ENCODE results near the gene KLK11. TPM values are rescaled to one million over a fixed set of nuclear protein-coding genes. Genes with fewer than 3 reads are reported as not detected.
"Not testable (repeated sequence)": the region's sequence is repeated elsewhere in the genome, so short reads cannot be mapped to it uniquely, and the experiment has no call there.

KLK11 gene
- total RNA-seq, 1 donor from 2014 or later = not detected

DNA sequence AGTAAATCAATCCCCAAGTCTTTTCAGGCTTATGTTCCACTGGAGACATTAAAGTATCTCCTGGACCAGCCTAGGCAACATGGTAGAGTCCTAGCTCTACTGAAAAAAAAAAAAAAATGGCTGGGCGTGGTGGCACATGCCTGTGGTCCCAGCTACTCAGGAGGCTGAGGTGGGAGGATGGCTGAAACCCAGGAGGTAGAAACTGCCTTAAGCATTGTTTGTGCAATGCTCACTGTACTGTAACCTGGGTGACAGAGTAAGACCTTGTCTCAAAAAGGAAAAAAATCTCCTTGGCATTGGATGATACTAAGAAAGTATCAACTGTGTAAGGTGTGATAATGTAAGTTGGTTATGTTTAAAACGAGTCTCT, 33.8 kb downstream of the KLK11 start:
- Mint-ChIP-seq H3K27ac (no peak overlapping the region), H3K9me3 (no peaks in the 10 kb centered on the region), H3K27me3 (ENCODE audit: low read depth) (peaks cover 11% of the 10 kb centered on the region), H3K4me3 (ENCODE audit: low read depth) (no peak overlapping the region), H3K36me3 (ENCODE audit: low read depth) (no peaks in the 10 kb centered on the region), H3K4me1 (ENCODE audit: low read depth) (no peaks in the 10 kb centered on the region)
- no peak for DNase-seq (ENCODE audit: low spot score)
- intact Hi-C loops (cut with micrococcal nuclease) = no loop called here

DNA sequence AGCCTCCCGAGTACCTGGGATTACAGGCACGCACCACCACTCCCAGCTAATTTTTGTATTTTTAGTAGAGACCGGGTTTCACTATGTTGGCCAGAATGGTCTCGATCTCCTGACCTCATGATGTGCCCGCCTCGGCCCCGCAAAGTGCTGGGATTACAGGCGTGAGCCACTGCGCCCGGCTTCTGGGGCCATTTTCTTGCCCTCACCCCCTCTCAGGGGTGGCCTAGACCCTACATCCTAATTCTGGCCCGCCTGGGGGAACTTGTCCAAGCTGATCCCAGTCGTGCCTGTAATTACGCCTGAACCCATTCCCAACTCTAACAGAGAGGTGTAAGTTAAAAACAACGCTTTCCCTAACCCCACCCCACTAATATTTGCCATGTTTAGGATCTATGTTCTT, 42.0 kb downstream of the KLK11 start:
- H3K36me3 Mint-ChIP-seq (ENCODE audit: low read depth); H3K9me3 Mint-ChIP-seq; H3K27ac Mint-ChIP-seq; H3K4me3 Mint-ChIP-seq (ENCODE audit: low read depth); intact Hi-C loops (cut with micrococcal nuclease); DNase-seq (ENCODE audit: low spot score); H3K4me1 Mint-ChIP-seq (ENCODE audit: low read depth): not testable (repeated sequence)
- H3K27me3 Mint-ChIP-seq (ENCODE audit: low read depth) = peaks cover 14% of the 10 kb centered on the region

DNA sequence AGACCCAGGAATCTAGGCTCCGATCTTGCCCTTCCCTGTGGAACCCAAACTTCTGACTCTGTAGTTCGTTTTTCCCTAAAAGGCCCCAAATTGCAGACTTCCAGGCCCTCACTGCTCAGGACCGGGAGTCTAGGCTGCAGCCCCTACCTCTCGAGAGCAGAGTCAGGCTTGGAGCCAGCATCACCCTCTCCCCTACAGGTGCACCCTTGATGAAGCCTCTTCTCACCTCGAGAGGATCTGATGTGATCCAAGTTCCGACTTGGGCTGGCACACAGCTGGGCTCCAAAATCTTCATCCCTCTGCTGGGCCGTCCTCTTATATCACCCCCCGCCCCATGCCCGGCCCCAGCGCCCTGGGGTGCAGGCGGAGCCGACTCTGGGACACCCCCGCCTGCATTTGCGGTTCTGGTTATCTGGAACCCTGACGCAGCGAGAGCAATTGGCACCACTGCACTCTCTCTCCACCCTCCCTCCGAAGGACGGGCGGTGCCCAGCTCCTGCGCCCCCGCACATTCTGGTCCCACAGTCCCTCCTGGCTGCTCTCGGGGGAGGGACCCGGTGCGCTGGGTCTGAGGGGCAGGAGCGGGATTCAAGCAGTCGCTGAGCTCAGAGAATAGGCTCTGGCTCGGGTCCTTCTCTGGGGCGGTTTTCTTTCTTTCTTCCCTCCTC, 42.7 kb downstream of the KLK11 start, which contains the start of gene KLK7:
Gene KLK7 (minus strand): TSS at position 293 of the 668 bp plus-strand sequence. CDS start 1,518 bp downstream, outside the sequence.
- no peak within 1 kb of the TSS for H3K27ac Mint-ChIP-seq
- H3K4me1 Mint-ChIP-seq (ENCODE audit: low read depth) = no peaks in the 10 kb centered on the region
- no peak for DNase-seq (ENCODE audit: low spot score)
- intact Hi-C loops (cut with micrococcal nuclease) = no loop called here
- no peaks in the 10 kb centered on the region for H3K9me3 Mint-ChIP-seq
- H3K4me3 Mint-ChIP-seq (ENCODE audit: low read depth) = no peak within 1 kb of the TSS
- H3K36me3 Mint-ChIP-seq (ENCODE audit: low read depth) = no peaks in the 10 kb centered on the region
- peaks cover 16% of the 10 kb centered on the region for H3K27me3 Mint-ChIP-seq (ENCODE audit: low read depth)

DNA sequence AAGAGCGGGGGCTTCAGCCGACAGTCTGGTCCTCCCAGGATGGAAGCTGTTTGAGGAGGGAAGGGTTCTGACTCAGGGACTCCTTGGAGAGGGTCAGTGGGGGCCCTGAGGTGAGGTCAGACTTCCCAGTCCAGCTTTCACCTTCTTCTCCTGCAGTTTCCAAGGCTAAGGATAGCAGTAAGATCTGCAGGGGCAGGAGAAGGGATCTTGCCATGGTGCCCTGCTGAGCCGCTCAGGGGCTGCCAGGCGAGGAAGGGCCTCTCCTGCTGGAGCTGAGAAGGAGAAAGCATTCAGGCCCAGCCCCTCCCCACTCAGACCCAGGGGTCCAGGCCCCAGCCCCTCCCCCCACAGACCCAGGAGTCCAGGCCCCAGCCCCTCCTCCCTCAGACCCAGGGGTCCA, 44.2 kb downstream of the KLK11 start:
- intact Hi-C loops (cut with micrococcal nuclease) = no loop called here
- no peaks in the 10 kb centered on the region for H3K9me3 Mint-ChIP-seq

DNA sequence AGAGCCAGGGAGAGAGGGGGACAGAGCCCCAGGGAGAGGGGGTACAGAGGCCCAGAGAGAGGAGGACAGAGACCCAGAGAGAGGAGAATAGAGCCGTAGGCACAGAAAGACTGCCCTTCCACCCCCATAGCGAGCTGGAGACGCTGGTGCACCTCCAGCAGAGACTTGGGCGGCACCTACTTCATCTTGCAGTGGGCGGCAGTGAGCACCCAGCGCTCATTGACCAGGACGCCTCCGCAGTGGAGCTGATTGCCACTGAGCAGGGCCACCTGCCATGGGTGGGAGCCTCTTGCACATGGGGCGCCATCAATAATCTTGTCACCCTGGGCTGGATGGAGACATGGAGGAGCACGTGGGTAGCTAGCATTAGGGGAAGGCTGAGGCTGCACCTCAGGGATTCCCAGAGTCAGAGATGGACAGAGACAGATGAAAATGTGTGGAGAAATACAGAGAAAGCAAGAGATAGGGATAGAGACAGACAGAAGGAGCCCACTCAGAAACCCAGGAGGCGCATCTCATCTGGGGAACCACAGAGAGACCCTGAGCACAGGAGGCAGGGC, 44.7 kb downstream of the KLK11 start:
- Mint-ChIP-seq H3K9me3 (no peaks in the 10 kb centered on the region), H3K36me3 (ENCODE audit: low read depth) (no peaks in the 10 kb centered on the region), H3K27ac (no peak overlapping the region), H3K4me3 (ENCODE audit: low read depth) (no peak overlapping the region), H3K4me1 (ENCODE audit: low read depth) (no peaks in the 10 kb centered on the region), H3K27me3 (ENCODE audit: low read depth) (peaks cover 10% of the 10 kb centered on the region)
- DNase-seq (ENCODE audit: low spot score) = no peak
- intact Hi-C loops (cut with micrococcal nuclease) = no loop called here

More for the DNA sequence above, 44.2 kb downstream of the KLK11 start:
- Mint-ChIP-seq H3K4me3 (ENCODE audit: low read depth) (no peak overlapping the region), H3K4me1 (ENCODE audit: low read depth) (no peaks in the 10 kb centered on the region), H3K36me3 (ENCODE audit: low read depth) (no peaks in the 10 kb centered on the region), H3K27me3 (ENCODE audit: low read depth) (peaks cover 10% of the 10 kb centered on the region), H3K27ac (no peak overlapping the region)
- DNase-seq (ENCODE audit: low spot score) = no peak

DNA sequence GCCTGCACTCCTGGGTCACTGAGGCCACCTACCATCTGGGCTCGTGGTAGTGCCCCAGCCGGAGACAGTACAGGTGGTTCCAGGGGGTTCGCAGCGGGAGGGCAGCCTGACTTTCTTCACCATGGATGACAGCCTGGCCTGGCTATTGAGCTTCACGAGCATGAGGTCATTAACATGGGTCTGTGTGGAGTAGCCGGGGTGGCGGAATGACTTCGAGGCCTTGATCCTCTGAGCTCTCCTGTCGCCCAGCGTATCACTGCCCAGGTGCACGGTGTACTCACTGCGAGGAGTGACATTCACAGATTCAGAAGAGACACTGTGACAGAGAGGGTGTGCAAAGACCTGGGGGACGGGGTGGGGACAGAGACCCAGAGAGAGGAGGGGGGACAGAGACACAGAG, 46.2 kb downstream of the KLK11 start:
- peaks cover 9% of the 10 kb centered on the region for H3K27me3 Mint-ChIP-seq (ENCODE audit: low read depth)

DNA sequence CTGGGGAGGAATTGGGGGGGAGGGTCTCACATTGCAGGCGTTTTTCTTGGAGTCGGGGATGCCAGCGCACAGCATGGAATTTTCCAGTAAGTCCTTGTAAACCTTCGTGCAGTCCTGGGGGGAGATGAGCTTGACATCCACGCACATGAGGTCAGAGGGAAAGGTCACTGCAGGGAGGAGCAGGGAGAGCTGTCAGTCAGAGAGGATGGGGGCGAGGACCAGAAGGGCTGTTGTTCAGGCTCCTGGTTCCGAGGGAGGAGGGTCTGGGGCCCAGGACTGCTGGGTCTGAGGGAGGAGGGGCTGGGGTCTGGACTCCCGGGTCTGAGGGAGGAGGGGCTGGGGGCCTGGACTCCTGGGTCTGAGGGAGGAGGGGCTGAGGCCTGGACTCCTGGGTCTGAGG, 46.7 kb downstream of the KLK11 start:
- H3K27ac Mint-ChIP-seq = no peak overlapping the region

More for the DNA sequence above, 46.2 kb downstream of the KLK11 start:
- H3K4me3 Mint-ChIP-seq (ENCODE audit: low read depth) = no peak overlapping the region
- H3K9me3 Mint-ChIP-seq = no peaks in the 10 kb centered on the region
- H3K4me1 Mint-ChIP-seq (ENCODE audit: low read depth) = no peaks in the 10 kb centered on the region
- no peaks in the 10 kb centered on the region for H3K36me3 Mint-ChIP-seq (ENCODE audit: low read depth)
- DNase-seq (ENCODE audit: low spot score) = no peak
- H3K27ac Mint-ChIP-seq = no peak overlapping the region
- intact Hi-C loops (cut with micrococcal nuclease) = no loop called here

DNA sequence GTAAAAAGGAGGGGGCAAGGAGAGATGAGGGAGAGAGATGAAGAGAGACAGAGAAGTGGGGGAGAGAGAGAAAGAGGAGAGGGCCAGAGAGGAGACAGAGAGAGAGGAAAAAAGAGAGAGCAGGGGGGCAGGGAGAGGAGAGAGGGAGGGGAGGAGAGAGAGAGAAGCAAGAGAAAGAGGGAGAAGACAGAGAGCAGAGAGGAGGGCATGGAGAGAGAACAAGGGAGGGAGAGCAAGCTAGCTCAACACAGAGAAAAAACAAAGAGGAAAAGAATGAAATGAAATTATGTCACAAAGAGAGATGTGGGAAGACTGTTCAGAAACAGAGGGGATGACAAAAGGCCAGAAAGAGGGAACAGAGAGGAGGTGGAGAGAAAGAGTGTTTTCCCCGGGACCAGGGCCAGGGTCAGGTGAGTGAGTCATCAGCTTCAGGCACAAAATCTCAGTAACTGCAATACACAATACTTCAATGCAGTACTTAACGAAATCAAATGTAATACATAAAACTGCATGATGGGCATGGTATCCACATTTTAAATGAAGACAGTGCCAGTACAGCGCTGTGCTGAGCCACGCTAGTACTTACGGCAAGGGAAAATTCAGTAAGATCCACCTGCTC, 47.5 kb downstream of the KLK11 start:
- H3K36me3 Mint-ChIP-seq (ENCODE audit: low read depth) = no peaks in the 10 kb centered on the region
- H3K27ac Mint-ChIP-seq = no peak overlapping the region
- peaks cover 6% of the 10 kb centered on the region for H3K27me3 Mint-ChIP-seq (ENCODE audit: low read depth)
- no peaks in the 10 kb centered on the region for H3K9me3 Mint-ChIP-seq
- H3K4me3 Mint-ChIP-seq (ENCODE audit: low read depth) = no peak overlapping the region
- DNase-seq (ENCODE audit: low spot score) = no peak
- no peaks in the 10 kb centered on the region for H3K4me1 Mint-ChIP-seq (ENCODE audit: low read depth)
- intact Hi-C loops (cut with micrococcal nuclease) = no loop called here

More for the DNA sequence above, 46.7 kb downstream of the KLK11 start:
- H3K4me3 Mint-ChIP-seq (ENCODE audit: low read depth) = no peak overlapping the region
- intact Hi-C loops (cut with micrococcal nuclease) = no loop called here
- no peaks in the 10 kb centered on the region for H3K36me3 Mint-ChIP-seq (ENCODE audit: low read depth)
- no peaks in the 10 kb centered on the region for H3K9me3 Mint-ChIP-seq
- DNase-seq (ENCODE audit: low spot score) = no peak
- H3K27me3 Mint-ChIP-seq (ENCODE audit: low read depth) = peaks cover 6% of the 10 kb centered on the region
- no peaks in the 10 kb centered on the region for H3K4me1 Mint-ChIP-seq (ENCODE audit: low read depth)

DNA sequence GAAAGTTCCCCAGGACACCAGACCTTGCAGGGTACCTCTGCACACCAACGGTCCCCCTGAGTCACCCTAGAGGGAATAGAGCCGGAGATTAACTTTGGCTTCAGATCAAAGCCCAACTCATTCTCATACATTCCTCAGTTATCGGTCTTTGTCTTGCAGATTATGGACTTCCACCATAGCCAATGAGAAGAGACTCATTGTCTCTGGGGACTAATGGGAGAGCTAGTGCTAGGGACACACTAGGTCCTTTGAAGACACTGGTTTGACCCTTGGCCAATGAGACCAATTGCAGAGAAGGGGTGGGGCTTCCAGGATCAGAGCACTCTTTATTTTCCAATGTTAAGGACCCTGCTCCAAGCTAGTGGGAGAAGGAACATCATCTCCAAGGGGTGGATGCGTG, 48.8 kb downstream of the KLK11 start:
- Mint-ChIP-seq H3K27ac (no peak overlapping the region), H3K36me3 (ENCODE audit: low read depth) (no peaks in the 10 kb centered on the region), H3K27me3 (ENCODE audit: low read depth) (peaks cover 4% of the 10 kb centered on the region), H3K4me1 (ENCODE audit: low read depth) (no peaks in the 10 kb centered on the region), H3K9me3 (no peaks in the 10 kb centered on the region), H3K4me3 (ENCODE audit: low read depth) (no peak overlapping the region)
- no peak for DNase-seq (ENCODE audit: low spot score)
- intact Hi-C loops (cut with micrococcal nuclease) = no loop called here

DNA sequence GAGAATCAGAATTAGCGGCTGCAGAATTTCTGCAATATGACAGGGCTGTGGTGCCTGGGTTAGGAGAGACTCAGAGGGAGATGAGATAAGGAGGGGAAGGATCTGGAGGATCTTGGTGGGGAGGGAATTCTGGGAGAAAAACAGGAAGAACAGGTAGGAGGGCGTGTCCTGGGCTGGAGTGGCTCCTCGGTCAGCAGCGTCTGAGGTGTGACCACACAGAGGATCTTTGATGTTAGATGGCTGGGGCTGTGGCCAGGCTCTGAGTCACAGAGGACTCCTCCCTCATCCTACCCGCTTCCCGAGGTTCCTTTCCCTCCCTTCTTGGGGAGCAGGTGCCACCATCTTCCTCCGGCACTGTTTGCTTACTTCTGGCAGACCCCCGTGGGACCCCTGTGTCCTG, 50.6 kb downstream of the KLK11 start:
- intact Hi-C loops (cut with micrococcal nuclease) = no loop called here
- no peaks in the 10 kb centered on the region for H3K4me1 Mint-ChIP-seq (ENCODE audit: low read depth)
- no peak overlapping the region for H3K27ac Mint-ChIP-seq
- H3K9me3 Mint-ChIP-seq = no peaks in the 10 kb centered on the region
- no peak overlapping the region for H3K4me3 Mint-ChIP-seq (ENCODE audit: low read depth)
- no peak for DNase-seq (ENCODE audit: low spot score)
- no peaks in the 10 kb centered on the region for H3K36me3 Mint-ChIP-seq (ENCODE audit: low read depth)
- peaks cover 1% of the 10 kb centered on the region for H3K27me3 Mint-ChIP-seq (ENCODE audit: low read depth)

DNA sequence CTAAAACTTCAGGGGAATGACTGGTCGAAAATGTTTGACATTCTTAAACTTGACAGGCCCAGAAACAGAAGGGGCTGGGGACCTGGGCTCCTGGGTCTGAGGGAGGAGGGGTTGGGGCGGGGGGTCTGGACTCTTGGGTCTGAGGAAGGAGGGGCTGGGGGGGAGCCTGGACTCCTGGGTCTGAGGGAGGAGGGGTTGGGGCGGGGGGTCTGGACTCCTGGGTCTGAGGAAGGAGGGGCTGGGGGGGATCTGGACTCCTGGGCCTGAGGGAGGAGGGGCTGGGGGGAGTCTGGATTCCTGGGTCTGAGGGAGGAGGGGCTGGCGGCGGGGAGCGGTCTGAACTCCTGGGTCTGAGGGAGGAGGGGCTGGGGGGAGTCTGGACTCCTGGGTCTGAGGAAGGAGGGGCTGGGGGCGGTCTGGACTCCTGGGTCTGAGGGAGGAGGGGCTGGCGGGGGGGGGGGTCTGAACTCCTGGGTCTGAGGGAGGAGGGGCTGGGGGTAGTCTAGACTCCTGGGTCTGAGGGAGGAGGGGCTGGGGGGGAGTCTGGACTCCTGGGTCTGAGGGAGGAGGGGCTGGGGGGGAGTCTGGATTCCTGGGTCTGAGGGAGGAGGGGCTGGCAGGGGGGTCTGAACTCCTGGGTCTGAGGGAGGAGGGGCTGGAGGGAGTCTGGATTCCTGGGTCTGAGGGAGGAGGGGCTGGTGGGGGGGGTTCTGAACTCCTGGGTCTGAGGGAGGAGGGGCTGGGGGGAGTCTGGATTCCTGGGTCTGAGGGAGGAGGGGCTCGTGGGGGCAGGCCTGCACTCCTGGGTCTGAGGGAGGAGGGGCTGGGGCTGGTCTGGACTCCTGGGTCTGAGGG, 51.5 kb downstream of the KLK11 start:
- Mint-ChIP-seq H3K4me3 (ENCODE audit: low read depth) (no peak overlapping the region), H3K27ac (no peak overlapping the region), H3K27me3 (ENCODE audit: low read depth) (peaks cover 6% of the 10 kb centered on the region), H3K36me3 (ENCODE audit: low read depth) (no peaks in the 10 kb centered on the region), H3K9me3 (no peaks in the 10 kb centered on the region), H3K4me1 (ENCODE audit: low read depth) (no peaks in the 10 kb centered on the region)
- intact Hi-C loops (cut with micrococcal nuclease) = no loop called here
- no peak for DNase-seq (ENCODE audit: low spot score)

DNA sequence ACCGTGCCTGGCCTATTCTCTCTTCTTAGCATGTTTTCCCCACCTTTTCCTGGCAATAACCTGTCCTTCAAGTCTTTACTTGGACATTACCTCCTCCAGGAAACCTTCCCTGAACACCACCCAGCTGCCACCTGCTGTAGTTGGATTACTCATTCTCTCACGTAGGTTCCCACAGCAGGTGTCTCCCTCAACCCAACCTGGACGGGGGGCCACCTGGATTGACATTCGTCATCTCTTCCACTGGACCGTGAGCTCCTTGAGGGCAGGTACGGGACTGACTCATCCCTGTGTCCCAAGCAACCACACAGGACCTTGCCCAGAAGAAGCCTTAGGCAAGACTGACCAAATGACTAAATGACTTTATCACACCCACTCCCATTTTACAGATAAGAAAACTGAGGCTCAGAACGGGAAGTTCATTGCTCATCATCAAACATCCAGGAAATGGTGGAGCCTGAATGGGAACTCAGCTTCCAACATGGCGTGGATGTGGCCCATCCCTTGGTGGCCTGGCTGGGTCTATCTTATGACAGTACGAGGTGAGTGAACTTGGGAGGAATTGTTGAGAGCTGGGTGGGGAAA, 53.5 kb downstream of the KLK11 start:
- Mint-ChIP-seq H3K9me3 (no peaks in the 10 kb centered on the region), H3K4me1 (ENCODE audit: low read depth) (no peaks in the 10 kb centered on the region), H3K36me3 (ENCODE audit: low read depth) (no peaks in the 10 kb centered on the region), H3K27ac (no peak overlapping the region), H3K27me3 (ENCODE audit: low read depth) (peaks cover 4% of the 10 kb centered on the region), H3K4me3 (ENCODE audit: low read depth) (no peak overlapping the region)
- intact Hi-C loops (cut with micrococcal nuclease) = no loop called here
- DNase-seq (ENCODE audit: low spot score) = no peak

All from activated T-helper 2 cell treated with anti-CD3 and anti-CD28 coated beads, Interferon-gamma antibody, Interleukin-2, Interleukin-4, amounts not matched to agents 10 μg/mL and 5 μg/mL and 100 μg/mL, durations not matched to agents 14 hours and 24 hours and 36 hours (primary cell).